Measurements from ENCODE around the gene MAP6D1.
A peak's percentile ranks its signal among the peaks of the same experiment; 100 is the strongest.

MAP6D1 gene

DNA sequence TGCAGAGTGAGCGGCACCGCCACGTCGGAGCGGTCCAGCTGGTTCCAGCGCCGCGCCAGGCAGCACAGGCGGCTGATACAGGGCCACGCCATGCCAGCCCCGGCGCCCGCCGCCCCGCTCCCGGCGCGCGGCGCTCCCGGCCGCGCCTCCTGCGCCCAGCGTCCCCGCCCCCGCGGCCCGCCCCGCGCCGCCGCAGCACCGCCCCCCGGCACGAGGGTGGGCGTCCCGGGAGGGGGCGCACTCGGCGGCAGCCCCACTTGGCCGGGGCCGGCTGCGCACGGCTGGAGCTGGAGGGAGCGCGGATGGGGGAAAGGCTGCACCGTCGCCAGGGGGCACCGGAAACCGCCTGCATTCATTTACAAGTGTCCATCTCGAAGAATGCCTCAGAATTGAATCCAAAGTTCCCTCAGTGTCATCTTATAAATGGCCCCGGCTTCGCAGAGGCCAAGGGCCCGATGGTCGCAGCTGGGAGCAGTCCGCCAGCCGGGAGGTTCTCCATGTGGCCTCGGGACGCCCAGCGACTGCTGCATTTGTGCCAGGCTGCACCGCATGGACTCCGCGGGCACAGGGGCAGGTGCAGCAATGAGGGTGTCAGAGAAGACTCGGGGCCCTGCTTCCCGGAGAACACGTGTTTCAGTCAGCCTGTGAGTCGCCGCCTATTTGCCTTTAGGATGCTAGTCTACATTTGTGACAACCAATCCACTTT is at the start of gene MAP6D1:
Gene MAP6D1 (minus strand): TSS at position 122 of the 706 bp plus-strand sequence. CDS start 30 bp downstream, at position 92.
- no peak for DNase-seq (ENCODE audit: low read depth, low spot score)

DNA sequence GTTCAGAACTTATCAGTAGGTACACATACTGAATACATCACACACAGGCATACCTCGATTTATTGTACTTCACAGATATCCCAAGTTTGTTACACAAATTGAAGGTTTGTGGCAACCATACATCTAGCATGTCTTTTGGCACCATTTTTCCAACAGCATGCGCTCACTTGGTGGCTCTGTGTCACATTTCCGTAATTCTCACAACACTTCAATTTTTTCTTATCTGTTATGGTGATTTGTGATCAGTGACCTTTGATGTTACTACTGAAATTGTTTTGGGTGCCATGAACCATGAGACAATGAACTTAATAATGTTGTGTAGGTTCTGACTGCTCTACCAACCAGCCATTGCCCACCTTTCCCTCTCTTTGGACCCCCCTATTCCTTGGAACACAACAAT is 48.5 kb upstream of the MAP6D1 start:
- no peak for DNase-seq (ENCODE audit: low read depth, low spot score)

DNA sequence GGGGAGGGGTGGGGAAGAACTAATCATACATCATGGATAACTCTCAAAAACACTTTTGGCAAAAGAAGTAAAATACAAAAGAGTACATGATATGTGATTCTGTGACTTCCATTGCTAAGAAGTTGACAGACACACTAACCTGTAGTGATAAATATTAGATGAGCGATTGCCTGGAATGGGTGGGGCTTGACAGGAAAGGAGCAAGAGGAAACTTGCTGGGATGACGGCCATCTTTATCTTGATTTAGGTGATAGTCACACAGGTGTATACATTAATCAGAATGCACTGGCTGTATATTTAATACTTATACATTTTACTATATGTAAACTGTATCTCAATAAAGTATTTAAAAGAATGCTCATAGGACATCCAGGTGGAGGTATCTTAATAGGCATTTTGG is 46.2 kb upstream of the MAP6D1 start:
- DNase-seq (ENCODE audit: low read depth, low spot score), result no peak

DNA sequence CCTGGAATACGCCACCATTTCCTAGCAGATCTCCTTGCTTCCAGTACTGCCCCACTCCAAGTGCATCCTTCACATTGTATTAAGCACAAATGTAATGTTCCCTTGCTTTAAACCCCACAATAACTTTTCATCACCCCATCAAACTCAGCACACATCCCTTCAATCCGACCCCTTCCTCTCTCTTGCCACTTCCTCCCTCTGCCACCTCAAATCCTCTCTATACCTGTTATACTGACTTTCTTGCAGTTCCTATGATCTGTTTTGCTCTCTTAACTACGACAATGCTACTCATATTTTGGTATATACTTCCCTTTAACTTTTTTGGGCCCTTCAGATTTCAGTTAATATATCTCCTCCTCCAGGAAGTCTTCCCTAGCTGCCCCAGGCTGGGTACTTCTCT is 45.2 kb upstream of the MAP6D1 start:
- no peak for DNase-seq (ENCODE audit: low read depth, low spot score)

DNA sequence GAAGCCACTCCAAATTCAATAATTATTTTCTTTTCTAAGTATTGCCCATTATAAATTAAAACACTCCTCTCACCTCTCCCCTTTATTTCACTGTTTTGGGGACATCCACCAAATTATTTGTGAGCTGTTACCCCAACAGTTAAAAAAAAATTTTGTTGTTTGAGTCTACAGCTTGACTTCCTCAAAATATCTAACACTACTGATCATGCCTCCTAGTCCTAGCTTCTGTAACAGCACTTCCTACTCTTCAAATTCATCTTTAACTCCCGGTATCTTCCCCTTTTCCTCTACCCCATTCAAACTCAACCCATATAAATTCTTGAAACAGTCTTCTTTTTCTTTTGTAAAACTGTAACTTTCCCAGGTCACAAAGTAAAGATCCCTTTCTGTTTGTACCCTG is 43.4 kb upstream of the MAP6D1 start:
- no peak for DNase-seq (ENCODE audit: low read depth, low spot score)

DNA sequence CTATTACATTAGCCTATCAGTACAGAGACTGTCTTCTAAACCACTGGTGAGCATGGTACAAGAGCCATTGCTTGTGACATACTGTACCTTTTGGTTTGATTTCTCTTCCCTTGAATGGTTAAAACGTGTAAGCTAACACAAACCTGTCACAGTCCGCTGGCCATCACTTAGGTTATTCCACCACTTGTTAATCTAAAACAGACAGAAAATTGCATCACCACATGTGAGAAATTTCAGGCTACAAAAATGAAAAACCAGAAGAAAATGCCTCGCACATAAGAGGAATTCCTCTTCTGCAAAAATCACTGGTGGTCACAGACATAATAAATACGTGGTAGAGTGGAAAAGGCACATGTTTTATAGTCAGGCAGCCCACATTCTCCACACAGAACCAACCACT is 37.2 kb upstream of the MAP6D1 start:
- no peak for DNase-seq (ENCODE audit: low read depth, low spot score)

DNA sequence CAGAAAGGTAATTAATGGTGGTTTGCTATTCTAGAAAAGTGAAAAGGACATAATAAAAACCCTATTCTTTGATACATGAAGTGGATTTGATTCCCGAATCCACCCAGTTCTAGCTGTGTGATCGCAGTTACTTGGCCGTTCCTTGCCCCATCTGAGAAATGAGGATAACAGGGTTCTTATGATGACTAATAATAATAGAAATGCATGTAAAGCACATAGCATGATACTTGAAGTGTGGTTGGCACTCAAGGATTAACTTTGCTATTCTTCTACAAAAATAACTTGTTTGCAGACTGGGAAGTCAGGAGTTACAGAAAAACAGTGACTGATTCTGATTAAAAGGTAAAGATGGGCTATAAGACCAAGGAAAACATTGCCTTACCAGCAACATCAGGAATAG is 32.5 kb upstream of the MAP6D1 start:
- no peak for DNase-seq (ENCODE audit: low read depth, low spot score)

DNA sequence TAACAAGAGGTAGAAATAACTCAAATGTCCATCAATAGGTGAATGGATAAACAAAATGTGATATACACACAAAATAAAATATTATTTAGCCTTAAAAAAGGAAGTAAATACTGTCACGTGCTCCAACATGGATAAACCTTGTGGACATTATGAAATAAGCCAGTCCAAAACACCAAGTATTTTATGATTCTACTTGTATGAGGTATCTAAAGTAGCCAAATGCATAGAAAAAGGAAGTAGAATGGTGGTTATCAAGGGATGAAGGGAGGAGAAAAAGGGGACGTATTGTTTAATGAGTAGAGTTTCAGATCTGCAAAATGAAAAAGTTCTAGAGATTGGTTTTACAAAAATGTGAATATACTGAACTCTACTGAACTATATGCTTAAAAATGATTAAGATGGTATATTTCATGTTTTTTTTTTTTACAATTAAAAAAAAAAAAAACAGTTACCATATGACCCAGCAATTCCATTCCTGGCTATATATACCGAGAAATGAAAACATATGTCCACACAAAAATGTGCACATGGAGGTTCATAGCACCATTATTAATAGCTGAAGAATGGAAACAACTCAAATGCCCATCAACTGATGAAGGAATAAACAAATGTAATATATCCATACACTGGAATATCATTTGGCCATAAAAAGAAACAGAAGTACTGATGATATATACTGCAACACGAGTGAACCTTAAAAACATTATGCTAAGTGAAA is 29.1 kb upstream of the MAP6D1 start:
- no peak for DNase-seq (ENCODE audit: low read depth, low spot score)

DNA sequence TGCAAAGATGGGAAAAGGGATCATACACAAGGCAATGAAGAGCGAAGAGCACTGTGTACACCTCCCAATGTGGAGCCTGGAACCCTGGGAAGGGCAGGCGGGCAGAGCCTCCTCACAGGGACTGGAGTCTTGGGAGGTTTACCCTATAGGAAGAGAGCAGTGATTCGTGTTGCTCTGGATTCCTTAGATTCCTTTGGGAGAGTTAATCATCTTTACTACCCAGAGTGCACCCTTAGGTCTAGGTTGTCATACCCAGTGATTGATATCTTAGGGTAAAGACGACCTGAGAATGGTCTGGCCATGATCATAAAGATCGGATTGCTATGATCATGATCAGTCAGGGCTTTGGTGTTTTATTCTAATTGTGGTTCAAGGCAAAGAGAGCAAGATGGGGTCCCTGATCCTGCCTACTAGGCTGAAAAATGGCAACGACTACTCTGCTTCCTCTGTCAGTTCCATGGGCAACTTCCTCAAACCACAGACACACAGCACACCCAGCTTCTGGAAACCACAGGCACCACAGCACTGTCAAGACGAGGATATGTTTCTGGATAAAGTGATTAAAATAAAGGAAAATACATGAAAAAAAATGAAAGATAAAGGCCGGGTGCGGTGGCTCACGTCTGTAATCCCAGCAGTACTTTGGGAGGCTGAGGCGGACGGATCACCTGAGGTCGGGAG is 20.4 kb upstream of the MAP6D1 start:
- no peak for DNase-seq (ENCODE audit: low read depth, low spot score)

DNA sequence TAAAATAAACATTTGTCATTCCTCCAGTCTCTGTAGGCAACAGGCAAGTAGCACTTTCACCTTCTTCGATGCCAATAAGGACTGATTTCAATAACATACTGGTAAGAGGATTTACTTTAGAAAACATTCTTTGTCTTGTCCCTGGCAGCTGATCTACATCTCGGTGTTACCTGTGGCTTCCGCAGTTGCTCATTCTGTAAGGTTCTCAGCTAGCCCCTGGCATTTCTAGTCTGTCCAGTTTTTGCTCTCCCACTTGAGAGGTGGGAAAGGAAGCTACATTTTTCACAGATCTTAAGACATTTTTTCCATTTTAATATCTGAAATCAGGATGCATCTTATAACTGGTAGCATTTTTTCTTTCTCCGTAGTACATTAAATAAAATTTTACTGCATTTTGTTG is 19.7 kb upstream of the MAP6D1 start:
- no peak for DNase-seq (ENCODE audit: low read depth, low spot score)

DNA sequence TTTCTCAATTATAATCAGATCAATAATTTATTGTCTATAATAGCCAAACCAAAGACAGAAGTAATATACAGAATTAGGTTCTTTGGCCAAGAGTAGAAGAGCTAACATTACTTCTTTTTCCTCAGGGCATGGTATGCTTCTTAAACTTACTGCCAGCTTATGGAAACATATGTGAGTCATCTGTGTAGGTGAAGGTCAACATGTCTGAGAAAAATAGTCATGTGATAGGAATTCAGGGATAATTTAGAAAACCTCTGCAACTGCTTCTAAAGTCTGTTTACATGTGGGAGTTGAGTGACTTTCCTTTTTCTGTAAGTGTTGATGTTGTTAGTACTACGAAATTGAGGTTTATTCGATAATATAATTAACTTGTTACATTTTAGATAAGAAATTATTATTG is 19.2 kb upstream of the MAP6D1 start:
- peak; percentile 34 for DNase-seq (ENCODE audit: low read depth, low spot score)

DNA sequence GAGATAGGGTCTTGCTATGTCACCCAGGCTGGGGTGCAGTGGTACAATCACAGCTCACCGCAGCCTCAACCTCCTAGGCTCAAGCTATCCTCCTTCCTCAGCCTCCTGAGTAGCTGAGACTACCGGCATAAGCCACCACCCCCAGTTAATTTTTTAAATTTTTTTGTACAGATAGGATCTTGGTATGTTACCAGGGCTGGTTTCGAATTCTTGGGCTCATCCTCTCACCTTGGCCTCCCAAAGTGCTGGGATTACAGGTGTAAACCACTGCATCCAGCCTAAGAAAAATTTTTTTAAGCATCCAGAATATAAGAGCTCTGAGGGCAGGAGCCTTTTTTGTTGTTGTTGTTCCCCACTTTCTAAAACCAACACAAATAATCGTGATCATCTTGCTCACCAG is 14.4 kb upstream of the MAP6D1 start:
- no peak for DNase-seq (ENCODE audit: low read depth, low spot score)

DNA sequence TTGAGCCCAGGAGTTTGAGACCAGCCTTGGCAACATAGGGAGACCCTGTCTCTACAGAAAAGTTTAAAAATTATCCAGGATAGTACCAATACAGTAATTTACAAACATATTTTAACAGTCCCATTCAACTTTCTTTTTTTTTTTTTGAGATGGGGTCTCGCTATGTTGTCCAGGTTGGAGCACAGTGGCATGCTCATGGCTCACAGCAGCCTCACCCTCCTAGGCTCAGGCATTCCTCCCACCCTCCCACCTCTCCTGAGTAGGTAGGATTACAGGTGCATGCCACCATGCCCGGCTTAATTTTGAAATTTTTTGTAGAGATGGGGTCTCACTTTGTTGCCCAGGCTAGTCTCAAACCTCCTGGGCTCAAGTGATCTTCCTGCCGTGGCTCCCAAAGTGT is 12.5 kb upstream of the MAP6D1 start:
- DNase-seq (ENCODE audit: low read depth, low spot score), result no peak

DNA sequence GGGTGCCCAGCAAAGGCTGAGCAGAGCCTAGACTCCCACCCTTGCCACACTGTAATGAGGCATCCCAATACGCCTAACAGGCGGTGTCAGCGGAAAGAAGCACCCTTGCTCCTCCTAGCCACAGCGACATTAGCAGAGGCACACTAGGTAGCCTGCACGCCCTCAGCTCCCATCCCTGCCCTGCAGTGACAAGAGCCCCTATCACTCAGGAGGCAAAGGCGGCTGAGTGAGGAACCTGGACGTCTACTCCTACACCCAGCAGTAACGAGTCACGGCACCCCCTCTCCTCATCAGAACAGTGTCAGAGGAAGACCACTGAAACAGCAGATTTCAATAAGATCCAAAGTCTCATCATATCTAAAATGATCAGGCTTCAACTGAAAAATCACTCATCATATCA is 12.0 kb upstream of the MAP6D1 start:
- DNase-seq (ENCODE audit: low read depth, low spot score), result no peak

DNA sequence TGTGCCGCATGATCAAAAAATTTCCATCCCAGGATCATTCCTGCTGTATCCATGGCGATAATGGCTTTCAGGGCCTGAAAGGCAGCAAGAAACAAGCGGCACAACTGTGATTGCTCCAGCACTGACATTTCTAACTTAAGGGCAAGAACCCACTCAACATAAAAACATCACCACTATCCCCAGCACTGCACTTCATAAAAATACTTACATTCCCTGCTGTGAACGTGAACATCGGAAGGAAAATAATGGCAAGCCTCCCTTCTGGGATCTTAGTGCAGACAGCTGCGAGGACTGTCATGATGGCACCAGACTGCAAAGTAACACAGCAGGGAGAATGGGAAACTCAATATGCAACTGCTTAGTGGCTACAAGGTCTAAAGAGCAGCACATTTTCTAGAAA is 8.1 kb upstream of the MAP6D1 start:
- no peak for DNase-seq (ENCODE audit: low read depth, low spot score)

DNA sequence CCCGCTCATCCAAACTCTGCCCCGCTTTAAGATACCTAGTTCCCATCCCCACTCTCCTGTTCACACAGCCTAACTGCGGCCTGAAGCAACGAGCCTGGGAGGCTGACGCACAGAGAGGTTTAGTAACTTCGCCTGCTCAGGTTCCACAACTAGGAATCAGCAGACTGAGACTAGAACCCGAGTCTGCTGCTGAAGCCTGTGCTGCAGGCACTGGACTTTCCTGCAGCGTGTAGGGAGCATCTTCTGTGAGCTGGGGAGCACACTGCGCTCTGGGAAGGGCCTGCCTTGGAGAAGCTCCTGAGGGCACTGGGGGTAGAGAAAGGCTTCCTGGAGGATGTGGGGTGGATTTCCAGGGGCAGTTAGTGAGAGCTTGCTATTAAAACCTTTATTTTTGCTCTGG is 4.8 kb upstream of the MAP6D1 start:
- DNase-seq (ENCODE audit: low read depth, low spot score), result no peak

DNA sequence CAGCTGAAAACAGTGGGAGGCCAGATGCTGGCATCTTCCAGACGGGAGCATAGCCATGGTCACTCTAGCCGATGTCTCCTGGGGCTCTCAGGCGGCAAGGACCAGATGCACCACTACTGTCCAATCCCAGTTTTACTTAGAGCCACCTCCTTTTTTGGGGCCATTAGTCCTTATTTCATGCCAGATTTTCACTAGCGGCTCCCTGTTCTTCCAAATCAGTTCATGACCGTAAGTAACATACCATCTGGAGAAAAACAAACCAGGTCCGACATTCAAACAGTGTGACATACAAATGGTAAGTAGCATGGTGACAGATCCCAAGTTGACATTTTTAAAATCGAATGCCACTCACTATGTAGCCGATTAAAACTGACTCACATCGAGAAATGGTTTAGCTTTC is 4.1 kb upstream of the MAP6D1 start:
- DNase-seq (ENCODE audit: low read depth, low spot score), result no peak

DNA sequence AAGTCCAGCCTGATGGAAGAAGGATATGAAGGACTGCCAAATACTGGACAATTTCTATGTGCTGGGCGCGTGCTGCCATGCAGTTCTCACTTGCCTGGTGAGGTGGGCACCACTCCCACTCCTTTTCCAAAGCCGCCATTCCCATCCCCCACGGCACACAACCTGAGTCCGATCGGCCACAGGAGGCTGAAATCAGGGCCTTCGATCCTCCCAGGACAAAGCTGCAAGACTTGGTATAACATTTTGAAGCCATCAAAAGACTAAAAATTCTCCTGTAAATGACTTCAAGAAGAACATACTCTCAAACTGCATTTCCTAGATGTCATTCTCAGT is 3.1 kb upstream of the MAP6D1 start:
- no peak for DNase-seq (ENCODE audit: low read depth, low spot score)

DNA sequence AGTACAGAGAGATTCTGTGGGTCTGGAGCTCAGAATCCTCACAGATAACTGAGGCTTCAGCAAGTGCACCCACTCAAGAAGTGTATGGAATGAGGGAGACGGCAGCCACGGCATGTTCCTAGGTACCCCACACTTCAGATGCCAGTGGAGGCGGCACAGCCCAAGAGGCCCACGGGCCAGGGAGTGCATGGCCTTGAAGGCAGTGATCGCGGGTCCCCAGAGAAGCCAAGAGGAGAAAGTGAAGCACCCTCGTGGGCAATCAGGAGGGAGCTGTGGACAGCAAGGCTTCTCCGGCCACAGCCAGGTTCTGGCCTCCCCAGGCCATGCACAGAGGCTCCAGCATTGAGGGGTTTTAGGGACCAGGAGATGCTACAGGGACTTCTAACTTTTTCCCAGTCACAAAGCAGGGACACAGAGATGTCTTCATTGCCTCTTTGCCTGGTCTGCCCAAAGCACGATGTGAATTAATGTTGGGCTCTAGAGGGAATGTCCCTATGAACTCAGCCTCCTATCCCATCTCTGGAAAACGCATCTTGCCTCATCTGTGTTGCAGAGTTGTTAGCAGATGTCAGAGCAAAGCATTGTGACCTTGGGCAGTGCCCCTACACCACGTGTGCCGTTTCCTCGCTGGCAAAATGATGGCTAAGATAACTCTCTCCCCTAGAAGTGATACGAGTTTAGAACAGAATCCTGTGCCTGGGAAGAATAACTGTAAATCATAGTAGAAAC is 2.6 kb upstream of the MAP6D1 start:
- DNase-seq (ENCODE audit: low read depth, low spot score), result no peak

DNA sequence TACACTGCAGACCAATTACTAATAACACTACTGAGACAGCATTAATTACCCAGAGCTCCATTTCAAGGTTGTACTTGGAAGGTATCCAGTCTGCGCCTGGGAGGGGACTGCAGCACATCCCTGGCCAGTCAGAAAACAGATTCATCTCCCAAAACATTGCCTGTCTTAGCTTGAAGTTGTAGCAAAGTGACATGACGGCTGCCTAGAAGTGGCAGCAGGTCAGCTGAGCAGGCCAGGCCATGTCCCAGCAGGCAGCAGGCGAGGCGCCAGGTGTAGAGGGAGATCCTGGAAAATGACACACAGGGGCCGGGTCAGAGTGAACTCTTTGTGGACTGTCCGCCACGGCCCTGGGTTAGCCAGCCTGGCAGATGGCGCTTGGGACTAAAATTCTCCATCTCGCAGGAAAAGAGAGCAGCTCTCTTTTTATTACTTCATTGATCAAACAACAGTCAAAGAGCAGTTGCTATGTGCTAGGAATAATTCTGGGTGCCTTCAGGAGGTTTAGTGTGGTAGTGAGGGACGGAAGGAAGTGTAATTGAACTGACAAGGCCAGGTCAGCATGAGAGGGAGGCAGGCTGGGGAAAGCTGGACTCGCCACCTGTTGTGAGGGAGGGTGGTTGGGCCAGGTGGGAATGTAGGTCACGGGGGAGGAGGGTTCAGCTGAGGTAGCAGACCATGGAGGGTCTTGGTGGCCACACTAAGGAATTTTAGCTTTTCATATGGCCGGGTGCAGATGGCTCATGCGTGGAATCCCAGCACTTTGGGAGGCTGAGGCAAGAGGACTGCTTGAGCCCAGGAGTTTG is 1.3 kb upstream of the MAP6D1 start:
- no peak for DNase-seq (ENCODE audit: low read depth, low spot score)

DNA sequence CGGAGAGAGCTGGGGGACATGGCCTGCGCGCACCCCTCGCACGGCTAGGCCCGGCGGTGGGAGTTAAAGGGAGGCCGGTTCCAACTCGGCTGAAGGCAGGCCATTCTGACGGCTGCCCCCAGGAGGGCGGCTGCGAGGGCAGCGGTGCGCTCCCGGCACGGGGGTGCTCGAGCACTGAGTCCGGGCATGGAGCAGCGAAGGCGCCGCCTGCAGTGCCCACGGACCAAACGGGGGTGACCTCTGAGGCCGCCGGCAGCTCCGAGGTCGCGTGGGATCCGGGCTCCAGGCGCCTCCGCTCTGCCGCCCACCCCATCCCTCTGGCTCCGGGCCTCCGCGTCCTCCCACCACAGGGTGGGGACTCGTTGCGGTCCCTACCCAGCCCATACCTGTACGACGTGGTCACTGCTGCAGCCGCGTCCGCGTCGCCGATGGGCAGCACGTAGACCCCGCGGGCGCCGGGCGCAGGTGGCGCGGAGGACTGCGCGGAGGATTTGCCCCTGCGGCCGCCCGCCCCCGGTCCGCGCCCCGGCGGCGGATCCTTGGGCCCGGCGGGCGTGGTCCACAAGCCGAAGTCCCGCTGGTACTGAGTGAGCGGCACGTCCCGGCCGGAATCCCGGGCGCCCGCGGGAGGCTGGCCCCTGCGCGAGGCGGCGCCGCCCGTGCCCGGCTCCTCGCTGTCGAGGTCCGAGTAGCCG is 469 bp downstream of the MAP6D1 start:
- DNase-seq (ENCODE audit: low read depth, low spot score), result no peak
